Smooth muscle cell (in vitro differentiated cells): Measurements from ENCODE around the gene RNU5B-1. TPM values are rescaled to one million over a fixed set of nuclear protein-coding genes. Genes with fewer than 3 reads are reported as not detected.

Experiments
- DNase-seq: peaks from one replicate; lab custom pipeline; 2025; ENCODE audit not compliant: unreplicated experiment; lab: John Stamatoyannopoulos, UW
- H2AFZ ChIP-seq: fragments of 200-600 bp; sonication (generic); 2 replicates; pipeline ENCODE4 v1.6.0; 2016; ENCODE audit warnings: antibody characterized with exemption, low read depth, mild to moderate bottlenecking
- H3F3A ChIP-seq: fragments of 200-600 bp; sonication (generic); 2 replicates; pipeline ENCODE4 v1.6.0; 2017; ENCODE audit warnings: antibody characterized with exemption, low read depth
- H3K27ac ChIP-seq: fragments of 200-600 bp; sonication (generic); 2 replicates; pipeline ENCODE4 v1.5.1; 2016; ENCODE audit warnings: low read depth, mild to moderate bottlenecking
- H3K27me3 ChIP-seq: fragments of 200-600 bp; sonication (generic); 2 replicates; pipeline ENCODE4 v1.6.1; 2016; ENCODE audit warnings: low read depth, mild to moderate bottlenecking
- H3K36me3 ChIP-seq: fragments of 200-600 bp; sonication (generic); 2 replicates; pipeline ENCODE4 v1.5.1; 2016; ENCODE audit warnings: low read depth
- H3K4me1 ChIP-seq: fragments of 200-600 bp; sonication (generic); 2 replicates; pipeline ENCODE4 v1.5.1; 2016; ENCODE audit warnings: low read depth
- H3K4me2 ChIP-seq: fragments of 200-600 bp; sonication (generic); 2 replicates; pipeline ENCODE4 v1.6.0; 2016; ENCODE audit warnings: mild to moderate bottlenecking
- H3K4me3 ChIP-seq: fragments of 200-600 bp; sonication (generic); 2 replicates; pipeline ENCODE4 v1.5.1; 2016; ENCODE audit warnings: mild to moderate bottlenecking
- H3K79me2 ChIP-seq: fragments of 200-600 bp; sonication (generic); 2 replicates; pipeline ENCODE4 v1.6.0; 2016; ENCODE audit warnings: low read depth, mild to moderate bottlenecking
- H3K9ac ChIP-seq: fragments of 200-600 bp; sonication (generic); 2 replicates; pipeline ENCODE4 v1.6.0; 2016; ENCODE audit warnings: low read depth
- H3K9me3 ChIP-seq: fragments of 200-600 bp; sonication (generic); replicated peaks from 2 replicates; pipeline ENCODE4 v1.5.1; 2016; ENCODE audit warnings: low read depth
- H4K20me1 ChIP-seq: fragments of 200-600 bp; sonication (generic); 2 replicates; pipeline ENCODE4 v1.6.0; 2016; ENCODE audit warnings: low read depth
- WGBS: methylation state at CpG from one replicate; pipeline ENCODE4 v1.1.7; 2016; ENCODE audit warnings: low lambda C conversion rate; 5-methylcytosine and 5-hydroxymethylcytosine counted together
- polyA plus RNA-seq: library from polyadenylated mRNA; unstranded; fragments of >200 nt; fragmentation: Nextera tagmentation; extraction: Ambion mirVana; gene quantifications from 2 replicates; pipeline ENCODE4 v1.2.1, GENCODE V29; 2016
- total RNA-seq: library from RNA; depleted of rRNA; stranded (reverse); fragments of >200 nt; gene quantifications from 2 replicates; pipeline ENCODE4 v1.2.3, GENCODE V29; 2014
- TF ChIP-seq, protein P1 (sequence below): fragments of 200-600 bp; sonication (generic); IDR thresholded peaks from 2 replicates; pipeline ENCODE4 v1.5.1; 2017; ENCODE audit warnings: borderline replicate concordance, mild to moderate bottlenecking, antibody characterized with exemption; ENCODE audit not compliant: insufficient read depth, poor library complexity, severe bottlenecking

RNU5B-1 gene
- total and polyA plus RNA-seq, 2 experiments from 2014 or later = not detected

DNA sequence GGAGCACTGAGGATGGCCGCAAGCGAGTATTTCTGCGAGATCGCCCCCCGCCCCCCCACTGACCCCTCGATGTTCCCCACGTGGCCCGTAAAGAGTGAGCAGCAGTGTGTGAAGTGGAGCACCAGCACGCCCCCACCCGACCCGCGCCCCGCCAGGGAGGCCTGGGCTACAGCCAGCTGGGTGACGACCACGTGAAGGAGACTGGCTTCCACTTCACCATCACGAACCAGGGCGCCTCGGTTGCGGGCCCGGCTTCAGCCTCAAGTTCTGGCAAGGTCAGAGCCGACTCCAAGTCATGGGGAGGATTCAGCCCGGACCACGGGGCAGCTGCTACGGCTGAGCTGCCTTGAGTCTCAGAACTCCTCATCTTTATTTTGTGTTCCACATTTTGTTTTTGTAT lies 2.4 kb upstream of the RNU5B-1 start:
- DNase-seq = no peak
- no peak overlapping the region for H3K4me2 ChIP-seq
- no peaks in the 10 kb centered on the region for H3K9me3 ChIP-seq
- H4K20me1 ChIP-seq = no peaks in the 10 kb centered on the region
- no peak overlapping the region for H3K4me3 ChIP-seq
- no peaks in the 10 kb centered on the region for H3K27me3 ChIP-seq
- no peaks in the 10 kb centered on the region for H3K36me3 ChIP-seq
- TF ChIP-seq, protein P1, sequence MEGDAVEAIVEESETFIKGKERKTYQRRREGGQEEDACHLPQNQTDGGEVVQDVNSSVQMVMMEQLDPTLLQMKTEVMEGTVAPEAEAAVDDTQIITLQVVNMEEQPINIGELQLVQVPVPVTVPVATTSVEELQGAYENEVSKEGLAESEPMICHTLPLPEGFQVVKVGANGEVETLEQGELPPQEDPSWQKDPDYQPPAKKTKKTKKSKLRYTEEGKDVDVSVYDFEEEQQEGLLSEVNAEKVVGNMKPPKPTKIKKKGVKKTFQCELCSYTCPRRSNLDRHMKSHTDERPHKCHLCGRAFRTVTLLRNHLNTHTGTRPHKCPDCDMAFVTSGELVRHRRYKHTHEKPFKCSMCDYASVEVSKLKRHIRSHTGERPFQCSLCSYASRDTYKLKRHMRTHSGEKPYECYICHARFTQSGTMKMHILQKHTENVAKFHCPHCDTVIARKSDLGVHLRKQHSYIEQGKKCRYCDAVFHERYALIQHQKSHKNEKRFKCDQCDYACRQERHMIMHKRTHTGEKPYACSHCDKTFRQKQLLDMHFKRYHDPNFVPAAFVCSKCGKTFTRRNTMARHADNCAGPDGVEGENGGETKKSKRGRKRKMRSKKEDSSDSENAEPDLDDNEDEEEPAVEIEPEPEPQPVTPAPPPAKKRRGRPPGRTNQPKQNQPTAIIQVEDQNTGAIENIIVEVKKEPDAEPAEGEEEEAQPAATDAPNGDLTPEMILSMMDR = no peak
- no peak overlapping the region for H2AFZ ChIP-seq
- no peaks in the 10 kb centered on the region for H3K79me2 ChIP-seq
- H3K9ac ChIP-seq = no peak overlapping the region
- H3K27ac ChIP-seq = no peak overlapping the region
- H3K4me1 ChIP-seq = peaks cover 9% of the 10 kb centered on the region
- H3F3A ChIP-seq = peaks cover 34% of the 10 kb centered on the region
- 90% methylated on average over 24 of the region's 24 CpGs for WGBS

DNA sequence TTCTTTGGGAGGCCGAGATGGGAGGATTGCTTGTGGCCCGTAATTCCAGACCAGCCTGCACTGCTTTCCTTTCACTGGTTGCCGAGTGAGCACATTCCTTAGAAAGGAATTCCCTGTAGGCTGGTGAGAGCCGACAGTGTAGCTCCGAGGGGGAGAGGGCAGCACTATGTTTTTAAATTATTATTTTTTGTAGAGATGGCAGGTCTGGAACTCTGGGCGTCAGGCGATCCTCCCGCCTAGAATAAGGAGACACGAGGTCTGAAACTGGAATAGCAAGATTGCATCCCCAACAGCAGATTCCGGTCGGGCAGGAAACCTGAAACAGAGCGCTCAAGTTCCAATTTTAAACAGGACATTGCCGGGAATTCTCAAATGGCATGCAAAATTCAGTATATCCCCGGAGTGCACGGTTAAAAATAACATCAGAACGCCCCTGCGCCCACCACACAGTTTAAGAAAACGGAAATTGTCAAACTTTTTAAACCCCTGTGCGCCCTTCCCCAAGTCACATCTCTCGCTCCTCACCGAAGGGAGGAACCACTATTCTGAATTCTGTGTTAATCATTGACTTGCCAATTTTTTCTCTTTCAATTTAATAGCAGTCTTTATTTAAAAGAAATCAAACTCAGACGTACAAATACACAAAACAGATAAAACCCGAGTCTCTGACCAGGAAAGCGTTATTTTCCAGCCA lies 643 bp upstream of the RNU5B-1 start:
- Histone ChIP-seq H3K4me1 (peaks cover 9% of the 10 kb centered on the region), H4K20me1 (no peaks in the 10 kb centered on the region), H3K9ac (peak overlapping the region; percentile 94), H2AFZ (peak overlapping the region; percentile 96), H3K36me3 (no peaks in the 10 kb centered on the region), H3K4me2 (peak overlapping the region; percentile 91), H3K27me3 (no peaks in the 10 kb centered on the region), H3K79me2 (no peaks in the 10 kb centered on the region), H3F3A (peaks cover 28% of the 10 kb centered on the region), H3K27ac (peak overlapping the region; percentile 92), H3K4me3 (peak overlapping the region; percentile 65), H3K9me3 (no peaks in the 10 kb centered on the region)
- 5% methylated on average over 24 of the region's 24 CpGs for WGBS
- TF ChIP-seq, protein P1 = no peak
- DNase-seq = no peak

DNA sequence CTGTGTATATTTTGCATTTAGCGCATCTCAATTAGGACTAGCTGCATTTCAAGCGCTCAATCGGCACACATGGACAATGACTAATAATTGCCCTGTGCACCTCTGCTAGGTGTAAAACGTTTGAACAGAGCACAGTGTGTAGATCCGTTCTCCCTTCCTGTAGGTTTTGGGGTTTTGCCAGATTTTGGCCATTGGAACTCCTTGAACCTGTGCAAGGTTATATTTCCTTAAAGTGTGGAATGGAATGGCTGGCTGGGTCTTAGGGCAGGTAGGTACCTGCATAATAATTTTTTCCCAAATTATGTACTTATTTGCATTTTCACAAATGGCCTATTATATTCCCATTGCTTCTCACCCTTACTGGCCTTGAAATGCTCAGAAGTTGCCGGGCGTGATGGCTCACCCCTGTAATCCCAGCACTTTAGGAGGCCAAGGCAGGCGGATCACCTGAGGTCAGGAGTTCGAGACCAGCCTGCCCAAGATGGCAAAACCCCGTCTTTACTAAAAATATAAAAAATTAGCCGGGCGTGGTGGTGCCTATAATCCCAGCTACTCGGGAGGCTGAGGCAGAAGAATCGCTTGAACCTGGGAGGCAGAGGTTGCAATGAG lies 777 bp downstream of the RNU5B-1 start:
- Histone ChIP-seq H3F3A (peaks cover 28% of the 10 kb centered on the region), H3K36me3 (no peaks in the 10 kb centered on the region), H3K9ac (no peak overlapping the region), H4K20me1 (no peaks in the 10 kb centered on the region), H3K4me2 (no peak overlapping the region), H2AFZ (no peak overlapping the region), H3K4me1 (peaks cover 15% of the 10 kb centered on the region), H3K9me3 (no peaks in the 10 kb centered on the region), H3K4me3 (no peak overlapping the region), H3K27ac (peak overlapping the region; percentile 92), H3K27me3 (no peaks in the 10 kb centered on the region), H3K79me2 (no peaks in the 10 kb centered on the region)
- TF ChIP-seq, protein P1 = no peak
- 62% methylated on average over 14 of the region's 14 CpGs for WGBS
- no peak for DNase-seq

DNA sequence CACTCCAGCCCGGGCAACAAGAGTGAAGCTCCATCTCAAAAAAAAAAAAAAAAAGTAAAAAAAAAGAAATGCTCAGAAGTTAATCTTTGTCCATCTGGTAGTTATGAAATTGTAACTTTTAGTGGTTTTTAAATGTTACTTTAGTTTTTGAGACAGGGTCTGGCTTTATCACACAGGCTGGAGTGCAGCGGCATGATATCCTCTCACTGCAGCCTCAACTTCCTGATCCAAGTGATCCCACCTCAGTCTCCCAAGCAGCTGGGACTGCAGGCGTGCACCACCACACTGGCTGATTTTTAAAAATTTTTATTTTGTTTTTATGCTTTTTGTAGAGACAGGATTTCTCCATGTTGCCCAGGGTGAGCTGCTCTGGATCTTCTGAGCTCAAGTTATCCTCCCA lies 1.3 kb downstream of the RNU5B-1 start:
- H3K36me3 ChIP-seq = no peaks in the 10 kb centered on the region
- DNase-seq = no peak
- H3K9me3 ChIP-seq = no peaks in the 10 kb centered on the region
- no peak overlapping the region for H3K9ac ChIP-seq
- H3K27ac ChIP-seq = no peak overlapping the region
- peaks cover 34% of the 10 kb centered on the region for H3F3A ChIP-seq
- TF ChIP-seq, protein P1 = no peak
- H3K4me3 ChIP-seq = no peak overlapping the region
- WGBS = 93% methylated on average over 3 of the region's 3 CpGs
- H3K27me3 ChIP-seq = no peaks in the 10 kb centered on the region
- peaks cover 15% of the 10 kb centered on the region for H3K4me1 ChIP-seq
- no peak overlapping the region for H2AFZ ChIP-seq
- H3K79me2 ChIP-seq = no peaks in the 10 kb centered on the region
- no peak overlapping the region for H3K4me2 ChIP-seq
- no peaks in the 10 kb centered on the region for H4K20me1 ChIP-seq
